ENCODE measurements around the gene SCN10A. TPM values are rescaled to one million over a fixed set of nuclear protein-coding genes. Genes with fewer than 3 reads are reported as not detected.

The SCN10A gene
- total RNA-seq, 1 donor from 2014 or later, result not detected

- no peak for TF ChIP-seq CTCF (IDR thresholded peaks at IDR 0.05)
- DNase-seq (no peak), ATAC-seq (ENCODE audit: low read depth) (no peak)
- no peaks in the 10 kb centered on the region for H3K27me3 Mint-ChIP-seq
- H3K4me3 Mint-ChIP-seq, result no peak overlapping the region
- ChIA-PET POLR2A (no interaction called here), CTCF (no interaction called here)
- no peak overlapping the region for H3K27ac Mint-ChIP-seq
- intact Hi-C loops (cut with micrococcal nuclease), result no loop called here
- no peaks in the 10 kb centered on the region for H3K4me1 Mint-ChIP-seq
- H3K36me3 Mint-ChIP-seq (ENCODE audit: low read depth), result no peaks in the 10 kb centered on the region
- no peaks in the 10 kb centered on the region for H3K9me3 Mint-ChIP-seq
Observed at GRCh38 chr3:38726751-38727150, 89.3 kb downstream of the SCN10A start.

GRCh38 chr3:38725726-38726419 is 90.1 kb downstream of the SCN10A start:
- no peak for TF ChIP-seq CTCF (IDR thresholded peaks at IDR 0.05)
- no peak overlapping the region for H3K4me3 Mint-ChIP-seq
- intact Hi-C loops (cut with micrococcal nuclease), result no loop called here
- H3K27me3 Mint-ChIP-seq, result no peaks in the 10 kb centered on the region
- no peaks in the 10 kb centered on the region for H3K9me3 Mint-ChIP-seq
- ChIA-PET POLR2A (no interaction called here), CTCF (no interaction called here)
- H3K4me1 Mint-ChIP-seq, result no peaks in the 10 kb centered on the region
- no peak for DNase-seq
- H3K36me3 Mint-ChIP-seq (ENCODE audit: low read depth), result no peaks in the 10 kb centered on the region
- ATAC-seq (ENCODE audit: low read depth), result no peak
- H3K27ac Mint-ChIP-seq, result no peak overlapping the region

GRCh38 chr3:38724392-38724736 is 91.7 kb downstream of the SCN10A start:
- no peak overlapping the region for H3K27ac Mint-ChIP-seq
- TF ChIP-seq CTCF (IDR thresholded peaks at IDR 0.05), result no peak
- H3K36me3 Mint-ChIP-seq (ENCODE audit: low read depth), result no peaks in the 10 kb centered on the region
- H3K27me3 Mint-ChIP-seq, result no peaks in the 10 kb centered on the region
- H3K9me3 Mint-ChIP-seq, result no peaks in the 10 kb centered on the region
- intact Hi-C loops (cut with micrococcal nuclease), result no loop called here
- ChIA-PET POLR2A (no interaction called here), CTCF (no interaction called here)
- DNase-seq, result no peak
- ATAC-seq (ENCODE audit: low read depth), result no peak
- no peaks in the 10 kb centered on the region for H3K4me1 Mint-ChIP-seq
- no peak overlapping the region for H3K4me3 Mint-ChIP-seq

GRCh38 chr3:38723569-38724391 is 92.2 kb downstream of the SCN10A start:
- POLR2A ChIA-PET, result no interaction called here
- CTCF ChIA-PET, result no interaction called here
- Mint-ChIP-seq H3K27me3 (no peaks in the 10 kb centered on the region), H3K27ac (no peak overlapping the region), H3K4me1 (no peaks in the 10 kb centered on the region), H3K4me3 (no peak overlapping the region), H3K9me3 (no peaks in the 10 kb centered on the region), H3K36me3 (ENCODE audit: low read depth) (no peaks in the 10 kb centered on the region)
- intact Hi-C loops (cut with micrococcal nuclease), result no loop called here
- DNase-seq (no peak), ATAC-seq (ENCODE audit: low read depth) (no peak)
- no peak for TF ChIP-seq CTCF (IDR thresholded peaks at IDR 0.05)

GRCh38 chr3:38722781-38723568 is 93.0 kb downstream of the SCN10A start:
- Mint-ChIP-seq H3K27ac (no peak overlapping the region), H3K9me3 (no peaks in the 10 kb centered on the region), H3K4me3 (no peak overlapping the region), H3K27me3 (no peaks in the 10 kb centered on the region), H3K36me3 (ENCODE audit: low read depth) (no peaks in the 10 kb centered on the region), H3K4me1 (no peaks in the 10 kb centered on the region)
- no peak for DNase-seq
- no peak for TF ChIP-seq CTCF (IDR thresholded peaks at IDR 0.05)
- ChIA-PET POLR2A (no interaction called here), CTCF (no interaction called here)
- intact Hi-C loops (cut with micrococcal nuclease), result no loop called here
- no peak for ATAC-seq (ENCODE audit: low read depth)
